NCI-H2107 (cell line): ENCODE data around the gene NRG2.

ENCODE experiments used
- DNase-seq: peaks from one replicate; lab custom pipeline; 2025; lab: John Stamatoyannopoulos, UW

The NRG2 gene

GRCh38 chr5:140040358-140040757 lies 2.7 kb downstream of the NRG2 start:
- DNase-seq = no peak

- no peak for DNase-seq
These were observed 3.5 kb downstream of the NRG2 start for GRCh38 chr5:140039561-140039960.

- DNase-seq = no peak
These were observed 4.6 kb downstream of the NRG2 start for GRCh38 chr5:140038373-140038957.

GRCh38 chr5:140037012-140037411 lies 6.1 kb downstream of the NRG2 start:
- no peak for DNase-seq

GRCh38 chr5:140035881-140036280 lies 7.2 kb downstream of the NRG2 start:
- DNase-seq = no peak

GRCh38 chr5:140033037-140033760 lies 9.9 kb downstream of the NRG2 start:
- no peak for DNase-seq

GRCh38 chr5:140032296-140032695 lies 10.8 kb downstream of the NRG2 start:
- DNase-seq = no peak

- no peak for DNase-seq
These were observed 15.3 kb downstream of the NRG2 start for GRCh38 chr5:140027807-140028206.

GRCh38 chr5:140025736-140026135 lies 17.4 kb downstream of the NRG2 start:
- DNase-seq = no peak

GRCh38 chr5:140024928-140025327 lies 18.2 kb downstream of the NRG2 start:
- DNase-seq = no peak

- DNase-seq = no peak
These were observed 19.4 kb downstream of the NRG2 start for GRCh38 chr5:140023611-140024191.

GRCh38 chr5:140020601-140021177 lies 22.4 kb downstream of the NRG2 start:
- no peak for DNase-seq

- no peak for DNase-seq
These were observed 24.0 kb downstream of the NRG2 start for GRCh38 chr5:140018920-140019644.

GRCh38 chr5:140018517-140018916 lies 24.6 kb downstream of the NRG2 start:
- no peak for DNase-seq

- no peak for DNase-seq
These were observed 25.0 kb downstream of the NRG2 start for GRCh38 chr5:140018096-140018481.

- DNase-seq = no peak
These were observed 25.6 kb downstream of the NRG2 start for GRCh38 chr5:140017397-140018095.

- DNase-seq = no peak
These were observed 27.4 kb downstream of the NRG2 start for GRCh38 chr5:140015706-140016105.

GRCh38 chr5:140014751-140015150 lies 28.3 kb downstream of the NRG2 start:
- DNase-seq = no peak

- no peak for DNase-seq
These were observed 29.6 kb downstream of the NRG2 start for GRCh38 chr5:140013536-140013935.

- DNase-seq = no peak
These were observed 30.7 kb downstream of the NRG2 start for GRCh38 chr5:140012443-140012842.

- no peak for DNase-seq
These were observed 31.7 kb downstream of the NRG2 start for GRCh38 chr5:140011297-140011802.

- DNase-seq = no peak
These were observed 32.3 kb downstream of the NRG2 start for GRCh38 chr5:140010798-140011197.
